K562 (cell line): ENCODE results near the gene FBXO46. TPM values are rescaled to one million over a fixed set of nuclear protein-coding genes. Genes with fewer than 3 reads are reported as not detected.

Source experiments
- CEBPB ChIP-seq: fragments of 450-650 bp; IDR thresholded peaks from 2 replicates; pipeline ENCODE4 v1.6.1; 2016; ENCODE audit warnings: missing genetic modification characterization, missing compliant biosample characterization
- FUS ChIP-seq: fragments of 200-400 bp; formaldehyde crosslinking; optimal IDR thresholded peaks from 2 replicates; pipeline ENCODE3; 2017; ENCODE audit warnings: low read depth, low read length
- MTA1 ChIP-seq: fragments of 450-650 bp; IDR thresholded peaks from 2 replicates; pipeline ENCODE4 v1.6.1; 2017; ENCODE audit warnings: borderline replicate concordance
- PYGO2 ChIP-seq: fragments of 450-650 bp; IDR thresholded peaks from 2 replicates; pipeline ENCODE4 v1.6.1; 2016; ENCODE audit warnings: mild to moderate bottlenecking, missing genetic modification characterization, moderate library complexity, missing compliant biosample characterization
- RCOR1 ChIP-seq, 2 experiments: IDR thresholded peaks; 2 replicates each; pipeline ENCODE4 v1.6.1; 2012; ENCODE audit warnings: low read depth in 2 of 2, low read length in 2 of 2, borderline replicate concordance in 1 of 2, improper control_type of control experiment in 1 of 2
- SMAD1 ChIP-seq: fragments of 150-350 bp; IDR thresholded peaks from 2 replicates; pipeline ENCODE4 v1.6.1; 2014; ENCODE audit warnings: low read length, low read depth; ENCODE audit not compliant: partially characterized antibody
- TAF15 ChIP-seq: fragments of 200-400 bp; formaldehyde crosslinking; IDR thresholded peaks from 2 replicates; pipeline ENCODE4 v1.6.1; 2017; ENCODE audit warnings: mild to moderate bottlenecking, low read depth, low read length, moderate library complexity
- TCFL5 ChIP-seq: fragments of 250-450 bp; sonication (Bioruptor Pico); conservative IDR thresholded peaks from 2 replicates; pipeline ENCODE4 v1.6.1; 2021; ENCODE audit warnings: mild to moderate bottlenecking, moderate library complexity, matching md5 sums
- TEAD4 ChIP-seq, 2 experiments: sonication (generic) in 1 of 2; formaldehyde crosslinking in 1 of 2; IDR thresholded peaks; 2 replicates each; pipeline versions ENCODE4 v1.6.1 to v1.8.0; 2012 to 2022; ENCODE audit warnings: borderline replicate concordance in 1 of 2, inconsistent platforms in 1 of 2, low read length in 1 of 2, mild to moderate bottlenecking in 1 of 2, missing genetic modification reagents in 1 of 2
- XRCC5 ChIP-seq: fragments of 200-400 bp; formaldehyde crosslinking; IDR thresholded peaks from 2 replicates; pipeline ENCODE4 v1.6.1; 2017; ENCODE audit warnings: low read depth, mild to moderate bottlenecking, low read length
- polyA plus RNA-seq, 8 experiments: library from polyadenylated mRNA; depleted of rRNA in 4 of 8; stranded (reverse) in 5 of 8; unstranded in 3 of 8; fragments of >200 nt; fragmentation: Nextera tagmentation in 2 of 8; fragmentation: Illumina TruSeq in 1 of 8; extraction: Ambion mirVana in 2 of 8; extraction: Trizol in 1 of 8; gene quantifications; 2 replicates each; pipeline versions ENCODE4 v1.2.1 to v1.2.3, GENCODE V29; 2011 to 2014; ENCODE audit warnings: inconsistent platforms in 1 of 8, missing spikeins in 1 of 8
- total RNA-seq, 7 experiments: library from RNA; depleted of rRNA in 6 of 7; stranded (reverse); fragments of >200 nt in 6 of 7; fragmentation: Illumina TruSeq in 2 of 7; extraction: Trizol in 2 of 7; gene quantifications; 2 replicates each; pipeline versions ENCODE4 v1.2.1 to v1.2.3, GENCODE V29; 2011 to 2021; ENCODE audit warnings: low replicate concordance in 1 of 7
- TF ChIP-seq, protein P1 (sequence below): fragments of 450-650 bp; IDR thresholded peaks from 2 replicates; pipeline ENCODE4 v1.6.1; 2018; ENCODE audit not compliant: partially characterized antibody
- TF ChIP-seq, protein P2 (sequence below): IDR thresholded peaks from 2 replicates; pipeline ENCODE4 v1.6.1; 2012; ENCODE audit warnings: low read depth, low read length, improper control_type of control experiment, borderline replicate concordance
- TF ChIP-seq, protein P3 (sequence below): IDR thresholded peaks from 3 replicates; pipeline ENCODE4 v1.6.1; 2011; ENCODE audit warnings: borderline replicate concordance, mild to moderate bottlenecking, moderate library complexity; ENCODE audit not compliant: insufficient read length; ENCODE audit errors: extremely low read depth
- TF ChIP-seq, protein P4 (sequence below): fragments of 250-450 bp; sonication (Bioruptor Pico); IDR thresholded peaks from 2 replicates; pipeline ENCODE4 v1.8.0; 2022; ENCODE audit warnings: inconsistent platforms

FBXO46 gene
- total and polyA plus RNA-seq, 9 of the 15 experiments (the other 6 are each of a cell fraction or from before 2014, with no cell fraction given) = 1.5 to 36.1 (median 7.3) TPM

DNA sequence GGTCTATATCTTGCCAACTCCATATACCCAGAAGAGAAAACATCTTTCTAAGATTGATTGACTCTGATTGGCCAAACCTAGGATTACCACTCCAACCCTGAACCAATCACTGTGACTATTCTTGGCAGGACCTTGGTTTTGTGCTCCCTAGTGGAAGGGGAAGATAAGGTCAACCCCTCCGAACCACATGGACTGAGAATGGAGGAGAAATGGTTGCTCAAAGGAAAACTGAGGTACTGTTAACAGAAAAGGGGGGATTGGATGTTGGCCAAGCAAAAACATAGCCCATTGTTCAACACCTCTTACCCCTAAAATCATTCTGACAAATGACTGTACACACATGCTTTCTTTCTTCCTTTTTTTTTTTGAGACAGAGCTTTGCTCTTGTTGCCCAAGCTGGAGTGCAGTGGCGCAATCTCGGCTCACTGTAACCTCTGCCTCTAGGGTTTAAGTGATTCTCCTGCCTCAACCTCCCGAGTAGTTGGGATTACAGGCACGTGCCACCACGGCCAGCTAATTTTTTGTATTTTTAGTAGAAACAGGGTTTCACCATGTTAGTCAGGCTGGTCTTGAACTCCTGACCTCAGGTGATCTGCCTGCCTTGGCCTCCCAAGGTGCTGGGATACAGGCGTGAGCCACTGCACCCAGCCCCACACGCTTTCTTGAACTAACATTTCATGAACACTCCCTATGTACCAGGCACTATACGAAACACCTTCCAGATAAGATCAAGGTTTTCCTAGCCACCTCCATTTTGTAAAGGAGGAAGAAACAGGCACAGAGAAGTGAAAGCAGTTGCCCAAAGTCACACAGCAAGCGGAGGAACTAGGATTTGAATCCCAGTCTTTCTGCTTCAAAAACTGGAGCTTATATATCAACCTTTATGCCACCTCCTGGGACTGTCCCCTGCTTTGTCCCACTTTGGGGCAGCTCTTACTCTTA is 9.1 kb upstream of the FBXO46 start (continued):
- TF ChIP-seq, protein P1, sequence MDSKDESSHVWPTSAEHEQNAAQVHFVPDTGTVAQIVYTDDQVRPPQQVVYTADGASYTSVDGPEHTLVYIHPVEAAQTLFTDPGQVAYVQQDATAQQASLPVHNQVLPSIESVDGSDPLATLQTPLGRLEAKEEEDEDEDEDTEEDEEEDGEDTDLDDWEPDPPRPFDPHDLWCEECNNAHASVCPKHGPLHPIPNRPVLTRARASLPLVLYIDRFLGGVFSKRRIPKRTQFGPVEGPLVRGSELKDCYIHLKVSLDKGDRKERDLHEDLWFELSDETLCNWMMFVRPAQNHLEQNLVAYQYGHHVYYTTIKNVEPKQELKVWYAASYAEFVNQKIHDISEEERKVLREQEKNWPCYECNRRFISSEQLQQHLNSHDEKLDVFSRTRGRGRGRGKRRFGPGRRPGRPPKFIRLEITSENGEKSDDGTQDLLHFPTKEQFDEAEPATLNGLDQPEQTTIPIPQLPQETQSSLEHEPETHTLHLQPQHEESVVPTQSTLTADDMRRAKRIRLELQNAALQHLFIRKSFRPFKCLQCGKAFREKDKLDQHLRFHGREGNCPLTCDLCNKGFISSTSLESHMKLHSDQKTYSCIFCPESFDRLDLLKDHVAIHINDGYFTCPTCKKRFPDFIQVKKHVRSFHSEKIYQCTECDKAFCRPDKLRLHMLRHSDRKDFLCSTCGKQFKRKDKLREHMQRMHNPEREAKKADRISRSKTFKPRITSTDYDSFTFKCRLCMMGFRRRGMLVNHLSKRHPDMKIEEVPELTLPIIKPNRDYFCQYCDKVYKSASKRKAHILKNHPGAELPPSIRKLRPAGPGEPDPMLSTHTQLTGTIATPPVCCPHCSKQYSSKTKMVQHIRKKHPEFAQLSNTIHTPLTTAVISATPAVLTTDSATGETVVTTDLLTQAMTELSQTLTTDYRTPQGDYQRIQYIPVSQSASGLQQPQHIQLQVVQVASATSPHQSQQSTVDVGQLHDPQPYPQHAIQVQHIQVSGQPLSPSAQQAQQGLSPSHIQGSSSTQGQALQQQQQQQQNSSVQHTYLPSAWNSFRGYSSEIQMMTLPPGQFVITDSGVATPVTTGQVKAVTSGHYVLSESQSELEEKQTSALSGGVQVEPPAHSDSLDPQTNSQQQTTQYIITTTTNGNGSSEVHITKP = no peak
- TF ChIP-seq FUS (no peak), PYGO2 (peak; percentile 40; the same call in 1 of the 2 replicates), TCFL5 (CRISPR knock-in tag) (no peak), MTA1 (no peak), RCOR1 (IDR thresholded peaks at IDR 0.05; ENCODE audit: borderline replicate concordance in 1 of 2, low read depth in 2 of 2, low read length in 2 of 2) (peak in 1 of 2 experiments; percentile 80; a peak in 2 of 4 replicates), TEAD4 (IDR thresholded peaks at IDR 0.05; ENCODE audit: low read length) (no peak), TEAD4 (CRISPR knock-in tag; IDR thresholded peaks at IDR 0.05; ENCODE audit: borderline replicate concordance) (no peak), SMAD1 (peak; percentile 19), XRCC5 (no peak), CEBPB (tag) (peak; percentile 97), TAF15 (no peak)
- TF ChIP-seq, protein P2, sequence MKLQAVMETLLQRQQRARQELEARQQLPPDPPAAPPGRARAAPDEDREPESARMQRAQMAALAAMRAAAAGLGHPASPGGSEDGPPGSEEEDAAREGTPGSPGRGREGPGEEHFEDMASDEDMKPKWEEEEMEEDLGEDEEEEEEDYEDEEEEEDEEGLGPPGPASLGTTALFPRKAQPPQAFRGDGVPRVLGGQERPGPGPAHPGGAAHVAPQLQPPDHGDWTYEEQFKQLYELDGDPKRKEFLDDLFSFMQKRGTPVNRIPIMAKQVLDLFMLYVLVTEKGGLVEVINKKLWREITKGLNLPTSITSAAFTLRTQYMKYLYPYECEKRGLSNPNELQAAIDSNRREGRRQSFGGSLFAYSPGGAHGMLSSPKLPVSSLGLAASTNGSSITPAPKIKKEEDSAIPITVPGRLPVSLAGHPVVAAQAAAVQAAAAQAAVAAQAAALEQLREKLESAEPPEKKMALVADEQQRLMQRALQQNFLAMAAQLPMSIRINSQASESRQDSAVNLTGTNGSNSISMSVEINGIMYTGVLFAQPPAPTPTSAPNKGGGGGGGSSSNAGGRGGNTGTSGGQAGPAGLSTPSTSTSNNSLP = no peak
- TF ChIP-seq, protein P3, sequence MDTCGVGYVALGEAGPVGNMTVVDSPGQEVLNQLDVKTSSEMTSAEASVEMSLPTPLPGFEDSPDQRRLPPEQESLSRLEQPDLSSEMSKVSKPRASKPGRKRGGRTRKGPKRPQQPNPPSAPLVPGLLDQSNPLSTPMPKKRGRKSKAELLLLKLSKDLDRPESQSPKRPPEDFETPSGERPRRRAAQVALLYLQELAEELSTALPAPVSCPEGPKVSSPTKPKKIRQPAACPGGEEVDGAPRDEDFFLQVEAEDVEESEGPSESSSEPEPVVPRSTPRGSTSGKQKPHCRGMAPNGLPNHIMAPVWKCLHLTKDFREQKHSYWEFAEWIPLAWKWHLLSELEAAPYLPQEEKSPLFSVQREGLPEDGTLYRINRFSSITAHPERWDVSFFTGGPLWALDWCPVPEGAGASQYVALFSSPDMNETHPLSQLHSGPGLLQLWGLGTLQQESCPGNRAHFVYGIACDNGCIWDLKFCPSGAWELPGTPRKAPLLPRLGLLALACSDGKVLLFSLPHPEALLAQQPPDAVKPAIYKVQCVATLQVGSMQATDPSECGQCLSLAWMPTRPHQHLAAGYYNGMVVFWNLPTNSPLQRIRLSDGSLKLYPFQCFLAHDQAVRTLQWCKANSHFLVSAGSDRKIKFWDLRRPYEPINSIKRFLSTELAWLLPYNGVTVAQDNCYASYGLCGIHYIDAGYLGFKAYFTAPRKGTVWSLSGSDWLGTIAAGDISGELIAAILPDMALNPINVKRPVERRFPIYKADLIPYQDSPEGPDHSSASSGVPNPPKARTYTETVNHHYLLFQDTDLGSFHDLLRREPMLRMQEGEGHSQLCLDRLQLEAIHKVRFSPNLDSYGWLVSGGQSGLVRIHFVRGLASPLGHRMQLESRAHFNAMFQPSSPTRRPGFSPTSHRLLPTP = no peak
- TF ChIP-seq, protein P4, sequence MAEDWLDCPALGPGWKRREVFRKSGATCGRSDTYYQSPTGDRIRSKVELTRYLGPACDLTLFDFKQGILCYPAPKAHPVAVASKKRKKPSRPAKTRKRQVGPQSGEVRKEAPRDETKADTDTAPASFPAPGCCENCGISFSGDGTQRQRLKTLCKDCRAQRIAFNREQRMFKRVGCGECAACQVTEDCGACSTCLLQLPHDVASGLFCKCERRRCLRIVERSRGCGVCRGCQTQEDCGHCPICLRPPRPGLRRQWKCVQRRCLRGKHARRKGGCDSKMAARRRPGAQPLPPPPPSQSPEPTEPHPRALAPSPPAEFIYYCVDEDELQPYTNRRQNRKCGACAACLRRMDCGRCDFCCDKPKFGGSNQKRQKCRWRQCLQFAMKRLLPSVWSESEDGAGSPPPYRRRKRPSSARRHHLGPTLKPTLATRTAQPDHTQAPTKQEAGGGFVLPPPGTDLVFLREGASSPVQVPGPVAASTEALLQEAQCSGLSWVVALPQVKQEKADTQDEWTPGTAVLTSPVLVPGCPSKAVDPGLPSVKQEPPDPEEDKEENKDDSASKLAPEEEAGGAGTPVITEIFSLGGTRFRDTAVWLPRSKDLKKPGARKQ = no peak
